Measurements from ENCODE around the gene SERPINA12. TPM values are rescaled to one million over a fixed set of nuclear protein-coding genes. Genes with fewer than 3 reads are reported as not detected.

The SERPINA12 gene
- total RNA-seq, 1 experiment from 2014 or later = not detected

DNA sequence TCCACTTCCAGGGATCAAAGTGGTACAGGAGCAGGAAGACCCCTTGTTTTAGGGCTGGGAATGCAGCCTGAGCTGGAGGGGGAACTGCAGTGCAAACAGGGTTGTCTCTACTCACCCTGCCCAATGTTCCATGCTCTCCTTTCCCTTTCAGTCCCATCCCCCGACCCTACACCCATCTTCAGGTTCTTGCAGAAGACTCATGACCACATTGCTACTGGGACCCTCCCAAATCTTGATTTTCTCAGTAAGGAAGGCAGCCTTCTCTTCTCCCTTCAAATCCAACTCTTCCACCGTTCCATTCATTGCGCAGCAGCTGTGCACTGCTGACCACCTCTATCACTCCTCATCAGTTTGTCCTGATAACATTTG is 58.6 kb downstream of the SERPINA12 start:
- H2AFZ ChIP-seq (ENCODE audit: low read depth, low read length, poor library complexity, severe bottlenecking) = no peak overlapping the region
- ChIA-PET POLR2A (no interaction called here), RAD21 (ENCODE audit: low non-redundant PET in 1 of 2, low total read pairs in 2 of 2, uncharacterized antibody in 2 of 2, unreplicated experiment in 2 of 2) (no interaction called here), CTCF (no interaction called here)
- H3K9me2 ChIP-seq (ENCODE audit: insufficient read depth) = no peaks in the 10 kb centered on the region
- intact Hi-C loops (cut with micrococcal nuclease) = no loop called here
- no peak overlapping the region for H3K4me2 ChIP-seq (ENCODE audit: low read length)
- no peak overlapping the region for H3K4me3 ChIP-seq (replicated peaks in 1 of 2; ENCODE audit: low read depth in 1 of 2, low read length in 2 of 2)
- no peaks in the 10 kb centered on the region for H3K79me2 ChIP-seq (ENCODE audit: insufficient read depth, low read length)
- peaks cover 72% of the 10 kb centered on the region for H3K27me3 ChIP-seq (ENCODE audit: insufficient read depth, low read length)
- no peak for DNase-seq (ENCODE audit: low read depth, low spot score)
- BruUV-seq (replicated peaks) = no TSS peak
- H3K27ac ChIP-seq (ENCODE audit: low read depth, low read length) = no peak overlapping the region
- no peaks in the 10 kb centered on the region for H3K36me3 ChIP-seq (ENCODE audit: control insufficient read depth in 1 of 2, insufficient read depth in 2 of 2, low read length in 2 of 2)
- no peaks in the 10 kb centered on the region for H4K20me1 ChIP-seq (ENCODE audit: insufficient read depth)
- no peaks in the 10 kb centered on the region for H3K9me3 ChIP-seq (ENCODE audit: control insufficient read depth in 1 of 2, insufficient read depth in 1 of 2, low read depth in 1 of 2, low read length in 2 of 2)
- ATAC-seq = no peak
- TF ChIP-seq EGR1 (IDR thresholded peaks at IDR 0.05; ENCODE audit: low read depth) (no peak), SP1 (IDR thresholded peaks at IDR 0.05; ENCODE audit: low read depth) (no peak), JUND (IDR thresholded peaks at IDR 0.05) (no peak), CEBPB (IDR thresholded peaks at IDR 0.05; ENCODE audit: low read depth) (no peak), EZH2 (IDR thresholded peaks at IDR 0.05) (no peak), EZH2phosphoT487 (IDR thresholded peaks at IDR 0.05; ENCODE audit: borderline replicate concordance) (no peak), POLR2AphosphoS5 (IDR thresholded peaks at IDR 0.05; ENCODE audit: low read depth, low read length) (no peak), ELF1 (IDR thresholded peaks at IDR 0.05; ENCODE audit: borderline replicate concordance, low read depth) (no peak), SRF (IDR thresholded peaks at IDR 0.05; ENCODE audit: low read depth) (no peak), TCF7L2 (IDR thresholded peaks at IDR 0.05; ENCODE audit: borderline replicate concordance, extremely low read depth, insufficient read depth, insufficient read length) (no peak), ZFX (IDR thresholded peaks at IDR 0.05) (no peak), CBX3 (IDR thresholded peaks at IDR 0.05; ENCODE audit: low read depth) (no peak)
- TF ChIP-seq, protein P1, sequence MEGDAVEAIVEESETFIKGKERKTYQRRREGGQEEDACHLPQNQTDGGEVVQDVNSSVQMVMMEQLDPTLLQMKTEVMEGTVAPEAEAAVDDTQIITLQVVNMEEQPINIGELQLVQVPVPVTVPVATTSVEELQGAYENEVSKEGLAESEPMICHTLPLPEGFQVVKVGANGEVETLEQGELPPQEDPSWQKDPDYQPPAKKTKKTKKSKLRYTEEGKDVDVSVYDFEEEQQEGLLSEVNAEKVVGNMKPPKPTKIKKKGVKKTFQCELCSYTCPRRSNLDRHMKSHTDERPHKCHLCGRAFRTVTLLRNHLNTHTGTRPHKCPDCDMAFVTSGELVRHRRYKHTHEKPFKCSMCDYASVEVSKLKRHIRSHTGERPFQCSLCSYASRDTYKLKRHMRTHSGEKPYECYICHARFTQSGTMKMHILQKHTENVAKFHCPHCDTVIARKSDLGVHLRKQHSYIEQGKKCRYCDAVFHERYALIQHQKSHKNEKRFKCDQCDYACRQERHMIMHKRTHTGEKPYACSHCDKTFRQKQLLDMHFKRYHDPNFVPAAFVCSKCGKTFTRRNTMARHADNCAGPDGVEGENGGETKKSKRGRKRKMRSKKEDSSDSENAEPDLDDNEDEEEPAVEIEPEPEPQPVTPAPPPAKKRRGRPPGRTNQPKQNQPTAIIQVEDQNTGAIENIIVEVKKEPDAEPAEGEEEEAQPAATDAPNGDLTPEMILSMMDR (IDR thresholded peaks at IDR 0.05 in 2 of 3, conservative IDR thresholded peaks at IDR 0.05 in 1 of 3; ENCODE audit: borderline replicate concordance in 1 of 3, insufficient read depth in 1 of 3, low read depth in 2 of 3, low read length in 2 of 3) = no peak
- TF ChIP-seq, protein P2, sequence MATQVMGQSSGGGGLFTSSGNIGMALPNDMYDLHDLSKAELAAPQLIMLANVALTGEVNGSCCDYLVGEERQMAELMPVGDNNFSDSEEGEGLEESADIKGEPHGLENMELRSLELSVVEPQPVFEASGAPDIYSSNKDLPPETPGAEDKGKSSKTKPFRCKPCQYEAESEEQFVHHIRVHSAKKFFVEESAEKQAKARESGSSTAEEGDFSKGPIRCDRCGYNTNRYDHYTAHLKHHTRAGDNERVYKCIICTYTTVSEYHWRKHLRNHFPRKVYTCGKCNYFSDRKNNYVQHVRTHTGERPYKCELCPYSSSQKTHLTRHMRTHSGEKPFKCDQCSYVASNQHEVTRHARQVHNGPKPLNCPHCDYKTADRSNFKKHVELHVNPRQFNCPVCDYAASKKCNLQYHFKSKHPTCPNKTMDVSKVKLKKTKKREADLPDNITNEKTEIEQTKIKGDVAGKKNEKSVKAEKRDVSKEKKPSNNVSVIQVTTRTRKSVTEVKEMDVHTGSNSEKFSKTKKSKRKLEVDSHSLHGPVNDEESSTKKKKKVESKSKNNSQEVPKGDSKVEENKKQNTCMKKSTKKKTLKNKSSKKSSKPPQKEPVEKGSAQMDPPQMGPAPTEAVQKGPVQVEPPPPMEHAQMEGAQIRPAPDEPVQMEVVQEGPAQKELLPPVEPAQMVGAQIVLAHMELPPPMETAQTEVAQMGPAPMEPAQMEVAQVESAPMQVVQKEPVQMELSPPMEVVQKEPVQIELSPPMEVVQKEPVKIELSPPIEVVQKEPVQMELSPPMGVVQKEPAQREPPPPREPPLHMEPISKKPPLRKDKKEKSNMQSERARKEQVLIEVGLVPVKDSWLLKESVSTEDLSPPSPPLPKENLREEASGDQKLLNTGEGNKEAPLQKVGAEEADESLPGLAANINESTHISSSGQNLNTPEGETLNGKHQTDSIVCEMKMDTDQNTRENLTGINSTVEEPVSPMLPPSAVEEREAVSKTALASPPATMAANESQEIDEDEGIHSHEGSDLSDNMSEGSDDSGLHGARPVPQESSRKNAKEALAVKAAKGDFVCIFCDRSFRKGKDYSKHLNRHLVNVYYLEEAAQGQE (IDR thresholded peaks at IDR 0.05; ENCODE audit: low read depth) = no peak
- TF ChIP-seq, protein P3, sequence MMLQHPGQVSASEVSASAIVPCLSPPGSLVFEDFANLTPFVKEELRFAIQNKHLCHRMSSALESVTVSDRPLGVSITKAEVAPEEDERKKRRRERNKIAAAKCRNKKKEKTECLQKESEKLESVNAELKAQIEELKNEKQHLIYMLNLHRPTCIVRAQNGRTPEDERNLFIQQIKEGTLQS (IDR thresholded peaks at IDR 0.05) = no peak
- H3K9ac ChIP-seq (ENCODE audit: low read length) = no peak overlapping the region
- H3K4me1 ChIP-seq (ENCODE audit: control insufficient read depth in 1 of 2, insufficient read depth in 2 of 2, low read length in 2 of 2) = no peaks in the 10 kb centered on the region

All from HCT116 (cell line).